ENCODE measurements around the gene HSPB9. TPM values are rescaled to one million over a fixed set of nuclear protein-coding genes. Genes with fewer than 3 reads are reported as not detected.

HSPB9 gene
- total and polyA plus RNA-seq, 2 of the 8 experiments (the other 6 are each of a cell fraction or from before 2014, with no cell fraction given) = 0.27 to 0.30 TPM

DNA sequence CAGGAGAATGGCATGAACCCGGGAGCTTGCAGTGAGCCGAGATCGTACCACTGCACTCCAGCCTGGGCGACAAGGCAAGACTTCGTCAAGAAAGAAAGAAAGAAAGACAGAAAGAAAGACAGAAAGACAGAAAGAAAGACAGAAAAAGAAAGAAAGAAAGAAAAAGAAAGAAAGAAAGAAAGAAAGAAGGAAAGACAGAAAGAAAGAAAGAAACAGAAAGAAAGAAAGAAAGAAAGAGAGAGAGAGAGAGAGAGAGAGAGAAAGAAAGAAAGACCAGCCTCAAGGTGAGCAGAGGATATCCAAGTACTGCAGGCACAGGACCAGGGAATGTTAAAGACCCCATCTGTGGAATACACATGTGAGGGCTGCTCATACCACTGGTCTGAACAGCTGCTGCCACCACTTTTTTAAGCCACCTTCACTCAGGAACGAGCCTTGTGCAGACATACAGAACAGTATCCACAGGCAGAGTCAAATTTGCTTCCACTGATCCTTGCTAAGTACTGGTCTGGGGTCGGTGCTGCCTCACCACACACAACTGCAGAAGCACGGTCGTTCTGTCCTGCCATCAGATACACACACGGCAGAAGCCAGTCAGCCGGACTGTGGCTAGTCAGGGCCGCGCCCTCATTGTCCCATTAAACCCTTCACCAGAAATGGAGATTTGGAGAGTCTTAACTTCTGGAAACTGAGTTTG lies 24.5 kb downstream of the HSPB9 start (continued):
- TF ChIP-seq, protein P1, sequence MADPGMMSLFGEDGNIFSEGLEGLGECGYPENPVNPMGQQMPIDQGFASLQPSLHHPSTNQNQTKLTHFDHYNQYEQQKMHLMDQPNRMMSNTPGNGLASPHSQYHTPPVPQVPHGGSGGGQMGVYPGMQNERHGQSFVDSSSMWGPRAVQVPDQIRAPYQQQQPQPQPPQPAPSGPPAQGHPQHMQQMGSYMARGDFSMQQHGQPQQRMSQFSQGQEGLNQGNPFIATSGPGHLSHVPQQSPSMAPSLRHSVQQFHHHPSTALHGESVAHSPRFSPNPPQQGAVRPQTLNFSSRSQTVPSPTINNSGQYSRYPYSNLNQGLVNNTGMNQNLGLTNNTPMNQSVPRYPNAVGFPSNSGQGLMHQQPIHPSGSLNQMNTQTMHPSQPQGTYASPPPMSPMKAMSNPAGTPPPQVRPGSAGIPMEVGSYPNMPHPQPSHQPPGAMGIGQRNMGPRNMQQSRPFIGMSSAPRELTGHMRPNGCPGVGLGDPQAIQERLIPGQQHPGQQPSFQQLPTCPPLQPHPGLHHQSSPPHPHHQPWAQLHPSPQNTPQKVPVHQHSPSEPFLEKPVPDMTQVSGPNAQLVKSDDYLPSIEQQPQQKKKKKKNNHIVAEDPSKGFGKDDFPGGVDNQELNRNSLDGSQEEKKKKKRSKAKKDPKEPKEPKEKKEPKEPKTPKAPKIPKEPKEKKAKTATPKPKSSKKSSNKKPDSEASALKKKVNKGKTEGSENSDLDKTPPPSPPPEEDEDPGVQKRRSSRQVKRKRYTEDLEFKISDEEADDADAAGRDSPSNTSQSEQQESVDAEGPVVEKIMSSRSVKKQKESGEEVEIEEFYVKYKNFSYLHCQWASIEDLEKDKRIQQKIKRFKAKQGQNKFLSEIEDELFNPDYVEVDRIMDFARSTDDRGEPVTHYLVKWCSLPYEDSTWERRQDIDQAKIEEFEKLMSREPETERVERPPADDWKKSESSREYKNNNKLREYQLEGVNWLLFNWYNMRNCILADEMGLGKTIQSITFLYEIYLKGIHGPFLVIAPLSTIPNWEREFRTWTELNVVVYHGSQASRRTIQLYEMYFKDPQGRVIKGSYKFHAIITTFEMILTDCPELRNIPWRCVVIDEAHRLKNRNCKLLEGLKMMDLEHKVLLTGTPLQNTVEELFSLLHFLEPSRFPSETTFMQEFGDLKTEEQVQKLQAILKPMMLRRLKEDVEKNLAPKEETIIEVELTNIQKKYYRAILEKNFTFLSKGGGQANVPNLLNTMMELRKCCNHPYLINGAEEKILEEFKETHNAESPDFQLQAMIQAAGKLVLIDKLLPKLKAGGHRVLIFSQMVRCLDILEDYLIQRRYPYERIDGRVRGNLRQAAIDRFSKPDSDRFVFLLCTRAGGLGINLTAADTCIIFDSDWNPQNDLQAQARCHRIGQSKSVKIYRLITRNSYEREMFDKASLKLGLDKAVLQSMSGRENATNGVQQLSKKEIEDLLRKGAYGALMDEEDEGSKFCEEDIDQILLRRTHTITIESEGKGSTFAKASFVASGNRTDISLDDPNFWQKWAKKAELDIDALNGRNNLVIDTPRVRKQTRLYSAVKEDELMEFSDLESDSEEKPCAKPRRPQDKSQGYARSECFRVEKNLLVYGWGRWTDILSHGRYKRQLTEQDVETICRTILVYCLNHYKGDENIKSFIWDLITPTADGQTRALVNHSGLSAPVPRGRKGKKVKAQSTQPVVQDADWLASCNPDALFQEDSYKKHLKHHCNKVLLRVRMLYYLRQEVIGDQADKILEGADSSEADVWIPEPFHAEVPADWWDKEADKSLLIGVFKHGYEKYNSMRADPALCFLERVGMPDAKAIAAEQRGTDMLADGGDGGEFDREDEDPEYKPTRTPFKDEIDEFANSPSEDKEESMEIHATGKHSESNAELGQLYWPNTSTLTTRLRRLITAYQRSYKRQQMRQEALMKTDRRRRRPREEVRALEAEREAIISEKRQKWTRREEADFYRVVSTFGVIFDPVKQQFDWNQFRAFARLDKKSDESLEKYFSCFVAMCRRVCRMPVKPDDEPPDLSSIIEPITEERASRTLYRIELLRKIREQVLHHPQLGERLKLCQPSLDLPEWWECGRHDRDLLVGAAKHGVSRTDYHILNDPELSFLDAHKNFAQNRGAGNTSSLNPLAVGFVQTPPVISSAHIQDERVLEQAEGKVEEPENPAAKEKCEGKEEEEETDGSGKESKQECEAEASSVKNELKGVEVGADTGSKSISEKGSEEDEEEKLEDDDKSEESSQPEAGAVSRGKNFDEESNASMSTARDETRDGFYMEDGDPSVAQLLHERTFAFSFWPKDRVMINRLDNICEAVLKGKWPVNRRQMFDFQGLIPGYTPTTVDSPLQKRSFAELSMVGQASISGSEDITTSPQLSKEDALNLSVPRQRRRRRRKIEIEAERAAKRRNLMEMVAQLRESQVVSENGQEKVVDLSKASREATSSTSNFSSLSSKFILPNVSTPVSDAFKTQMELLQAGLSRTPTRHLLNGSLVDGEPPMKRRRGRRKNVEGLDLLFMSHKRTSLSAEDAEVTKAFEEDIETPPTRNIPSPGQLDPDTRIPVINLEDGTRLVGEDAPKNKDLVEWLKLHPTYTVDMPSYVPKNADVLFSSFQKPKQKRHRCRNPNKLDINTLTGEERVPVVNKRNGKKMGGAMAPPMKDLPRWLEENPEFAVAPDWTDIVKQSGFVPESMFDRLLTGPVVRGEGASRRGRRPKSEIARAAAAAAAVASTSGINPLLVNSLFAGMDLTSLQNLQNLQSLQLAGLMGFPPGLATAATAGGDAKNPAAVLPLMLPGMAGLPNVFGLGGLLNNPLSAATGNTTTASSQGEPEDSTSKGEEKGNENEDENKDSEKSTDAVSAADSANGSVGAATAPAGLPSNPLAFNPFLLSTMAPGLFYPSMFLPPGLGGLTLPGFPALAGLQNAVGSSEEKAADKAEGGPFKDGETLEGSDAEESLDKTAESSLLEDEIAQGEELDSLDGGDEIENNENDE (IDR thresholded peaks at IDR 0.05; ENCODE audit: insufficient replicate concordance, low read length) = no peak
- no peak for TF ChIP-seq SRF (IDR thresholded peaks at IDR 0.05; ENCODE audit: low read depth, low read length)

Measured in H1 (cell line).